CD4-positive, alpha-beta T cell treated with Interleukin-4 for 1 hour (primary cell): ENCODE results near the gene PCDHGA12.
"Not testable (repeated sequence)": the region's sequence is repeated elsewhere in the genome, so short reads cannot be mapped to it uniquely, and the experiment has no call there.

Experiments
- DNase-seq, 2 donors: peaks; one replicate each; pipeline ENCODE4 v3.0.0-alpha.2; 2020 to 2022

PCDHGA12 gene

GRCh38 chr5:141409598-141410306 is 20.6 kb upstream of the PCDHGA12 start:
- DNase-seq, result no peak

- DNase-seq, result no peak
These were observed 18.7 kb upstream of the PCDHGA12 start for GRCh38 chr5:141411575-141411974.

- peak; percentile 60 to 65 for DNase-seq
These were observed 17.3 kb upstream of the PCDHGA12 start, which contains the start of gene PCDHGA10 for GRCh38 chr5:141412854-141413539. Gene PCDHGA10, plus strand, starts transcription at chr5:141412987. Its CDS starts 189 bp downstream, at chr5:141413176.

- DNase-seq, result no peak
These were observed 16.7 kb upstream of the PCDHGA12 start for GRCh38 chr5:141413540-141414069.

GRCh38 chr5:141414548-141415274 is 15.6 kb upstream of the PCDHGA12 start:
- DNase-seq, result not testable (repeated sequence)

GRCh38 chr5:141415275-141415618 is 15.1 kb upstream of the PCDHGA12 start:
- DNase-seq, result not testable (repeated sequence)

GRCh38 chr5:141417494-141418172 is 12.7 kb upstream of the PCDHGA12 start, which contains the start of gene PCDHGB7:
Gene PCDHGB7, plus strand, starts transcription at chr5:141417677. Its CDS starts 183 bp downstream, at chr5:141417860.
- peak; percentile 46 to 55 for DNase-seq

GRCh38 chr5:141419074-141419880 is 11.0 kb upstream of the PCDHGA12 start:
- no peak for DNase-seq

GRCh38 chr5:141420855-141421488 is 9.3 kb upstream of the PCDHGA12 start, which contains the start of gene PCDHGA11:
Gene PCDHGA11, plus strand, starts transcription at chr5:141421051. Its CDS starts 177 bp downstream, at chr5:141421228.
- peak; percentile 34 to 55 for DNase-seq

- DNase-seq, result no peak
These were observed 8.8 kb upstream of the PCDHGA12 start for GRCh38 chr5:141421489-141421855.

GRCh38 chr5:141422742-141423291 is 7.5 kb upstream of the PCDHGA12 start:
- no peak for DNase-seq

- no peak for DNase-seq
These were observed 2.4 kb upstream of the PCDHGA12 start for GRCh38 chr5:141427783-141428426.

GRCh38 chr5:141431286-141431685 is 979 bp downstream of the PCDHGA12 start:
- DNase-seq, result no peak

GRCh38 chr5:141432308-141432707 is 2.0 kb downstream of the PCDHGA12 start:
- DNase-seq, result not testable (repeated sequence)

- not testable (repeated sequence) for DNase-seq
These were observed 2.4 kb downstream of the PCDHGA12 start for GRCh38 chr5:141432726-141433125.

GRCh38 chr5:141434006-141434405 is 3.7 kb downstream of the PCDHGA12 start:
- DNase-seq, result no peak

GRCh38 chr5:141437221-141437620 is 6.9 kb downstream of the PCDHGA12 start:
- DNase-seq, result no peak

- no peak for DNase-seq
These were observed 9.3 kb downstream of the PCDHGA12 start for GRCh38 chr5:141439411-141440141.

- DNase-seq, result no peak
These were observed 10.0 kb downstream of the PCDHGA12 start for GRCh38 chr5:141440341-141440740.
